HG03280 (cell line): ENCODE data around the gene PTPRR.

Source experiments
- ATAC-seq: cut with Tn5 transposase; IDR thresholded peaks from one replicate; pipeline ENCODE4 v1.9.1; 2021; ENCODE audit warnings: mild to moderate bottlenecking, moderate library complexity; ENCODE audit not compliant: unreplicated experiment

Gene PTPRR

DNA sequence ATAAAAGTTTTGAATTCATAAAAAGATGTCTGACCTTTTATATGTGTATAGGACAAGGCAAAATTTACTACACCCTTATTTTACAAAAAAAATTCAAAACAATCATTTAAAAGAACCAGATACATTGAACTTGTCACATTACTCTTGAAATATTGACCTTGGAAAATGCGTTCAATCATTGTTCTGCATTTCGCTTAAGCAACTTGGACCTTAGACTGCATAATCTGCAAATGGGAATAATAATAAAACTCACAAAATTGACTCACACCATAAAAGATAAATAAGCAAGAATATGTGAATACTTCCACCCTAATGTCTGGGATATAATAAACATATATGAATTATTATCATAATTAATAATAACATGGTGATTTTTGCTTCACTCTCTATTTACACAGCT is 213.9 kb downstream of the PTPRR start:
- no peak for ATAC-seq

DNA sequence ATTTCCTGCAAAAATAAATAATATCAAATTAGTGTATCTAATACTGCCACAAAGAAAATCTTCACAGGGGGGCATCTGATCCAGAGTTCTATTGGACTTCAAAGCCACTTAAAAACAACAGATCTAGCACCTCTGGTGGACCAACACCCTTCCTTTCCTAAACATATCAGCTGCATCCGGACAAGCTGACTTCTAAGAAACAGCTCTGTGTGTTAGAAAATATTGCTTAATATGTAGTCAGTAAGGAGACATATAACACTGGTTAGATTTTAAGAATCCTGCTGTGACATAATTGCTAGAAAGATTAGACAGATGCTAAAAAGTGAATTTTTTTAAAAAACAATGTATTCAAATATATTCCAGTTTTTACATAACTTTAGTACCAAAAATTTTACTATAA is 222.2 kb downstream of the PTPRR start:
- ATAC-seq = no peak

DNA sequence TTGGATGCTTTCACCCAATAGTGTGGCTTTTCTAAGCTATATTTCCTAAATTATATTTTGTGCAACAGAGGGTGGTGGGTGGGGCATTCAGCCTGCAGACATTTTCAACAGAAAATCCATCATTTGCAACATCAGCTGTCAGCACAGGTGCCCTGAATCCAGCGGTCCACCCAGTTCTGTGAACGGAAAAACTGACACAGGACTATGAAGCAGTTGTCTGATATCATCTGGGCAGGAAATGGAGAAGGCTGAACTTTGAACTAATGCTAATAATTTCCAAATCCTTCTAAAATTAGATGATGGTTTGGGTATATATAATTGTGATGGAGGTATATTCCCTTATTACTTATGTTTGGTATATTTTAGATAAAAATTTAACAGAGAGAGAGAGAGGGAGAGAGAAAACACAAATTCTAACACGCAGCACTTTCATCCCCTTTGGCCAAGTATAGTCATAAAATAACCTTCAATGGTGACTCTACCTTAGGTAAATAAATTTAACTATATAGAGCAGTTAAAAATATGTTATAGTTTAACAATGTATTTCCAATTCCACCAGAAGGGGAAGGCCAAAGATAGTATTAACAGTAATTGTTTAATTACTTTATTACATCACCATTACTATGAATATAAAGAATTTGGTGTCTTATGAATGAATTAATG is 225.0 kb downstream of the PTPRR start:
- no peak for ATAC-seq

DNA sequence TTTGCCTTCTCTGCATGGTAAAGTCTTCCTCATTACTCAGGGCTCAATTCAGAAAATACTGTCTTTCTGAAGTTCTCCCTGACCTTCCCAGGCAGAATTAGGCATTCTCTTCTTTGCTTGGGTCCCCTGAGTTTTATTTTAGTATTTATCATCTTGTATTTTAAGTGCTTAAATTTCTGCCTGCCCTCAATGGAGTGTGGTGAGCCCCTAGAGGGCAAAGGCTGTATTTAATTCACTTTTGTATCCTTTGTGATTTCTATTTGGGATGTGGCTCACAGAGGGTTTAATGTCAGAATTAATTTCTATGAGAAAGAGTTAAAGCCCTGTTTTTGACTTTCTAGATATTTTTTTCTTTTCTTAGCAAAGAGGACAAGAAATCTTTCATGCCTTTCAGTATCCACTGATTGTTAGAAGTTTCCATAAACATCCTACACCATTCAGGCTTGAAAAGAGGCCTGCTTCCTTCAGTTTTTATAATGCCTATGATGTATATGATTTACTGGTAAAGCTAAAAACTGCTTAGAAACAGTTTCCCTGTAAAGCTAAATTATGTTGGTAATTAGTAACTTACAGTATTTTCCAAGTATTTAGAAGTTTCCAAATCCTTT is 227.8 kb downstream of the PTPRR start:
- no peak for ATAC-seq

DNA sequence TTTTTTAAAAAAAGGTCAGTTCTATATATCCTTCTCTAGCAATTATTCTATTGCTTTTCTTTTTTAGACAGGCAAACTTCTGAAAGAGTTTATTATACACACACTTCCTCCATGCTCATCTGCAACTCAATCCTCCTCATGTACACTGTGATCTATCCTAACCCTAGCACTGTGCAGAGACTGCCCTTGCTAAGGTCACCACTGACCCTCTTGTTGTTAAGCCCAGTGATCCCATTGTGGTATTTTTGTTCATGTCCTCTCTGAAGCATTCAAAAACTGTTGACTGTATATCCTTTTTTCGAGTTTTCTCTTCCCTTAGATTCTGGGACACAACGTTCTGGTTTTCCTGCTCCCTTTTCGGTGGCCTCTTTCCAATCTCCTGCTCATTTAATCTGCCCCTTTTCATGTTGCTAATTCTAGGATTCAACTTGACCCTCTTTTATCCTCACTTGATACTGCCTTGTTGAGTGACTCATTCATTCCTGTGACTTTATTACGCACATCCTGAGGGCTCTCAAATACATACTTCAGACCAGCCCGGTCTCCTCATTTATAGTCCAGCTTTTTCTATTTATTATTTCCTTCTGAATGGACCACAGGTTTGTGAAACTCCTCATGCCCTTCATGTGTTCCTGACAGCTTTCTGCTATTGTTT is 229.4 kb downstream of the PTPRR start:
- no peak for ATAC-seq

DNA sequence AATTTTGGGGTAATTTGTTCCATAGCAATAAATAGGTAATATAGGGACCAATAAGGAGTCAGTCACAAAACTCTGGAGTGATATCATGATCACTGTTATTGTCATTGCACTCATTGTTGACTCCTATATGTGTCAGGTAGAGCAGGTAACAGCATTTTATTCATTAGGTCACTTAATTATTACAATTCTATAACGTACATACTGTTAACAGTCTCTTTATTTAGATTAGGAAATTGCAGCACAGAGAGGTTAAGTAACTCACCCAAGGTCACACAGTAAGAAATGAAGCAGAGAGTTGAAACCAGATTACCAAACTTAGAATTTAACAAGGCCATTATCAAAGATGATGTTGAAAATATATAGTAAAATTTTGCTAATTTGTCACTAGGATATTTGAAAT is 233.6 kb downstream of the PTPRR start:
- ATAC-seq = no peak

DNA sequence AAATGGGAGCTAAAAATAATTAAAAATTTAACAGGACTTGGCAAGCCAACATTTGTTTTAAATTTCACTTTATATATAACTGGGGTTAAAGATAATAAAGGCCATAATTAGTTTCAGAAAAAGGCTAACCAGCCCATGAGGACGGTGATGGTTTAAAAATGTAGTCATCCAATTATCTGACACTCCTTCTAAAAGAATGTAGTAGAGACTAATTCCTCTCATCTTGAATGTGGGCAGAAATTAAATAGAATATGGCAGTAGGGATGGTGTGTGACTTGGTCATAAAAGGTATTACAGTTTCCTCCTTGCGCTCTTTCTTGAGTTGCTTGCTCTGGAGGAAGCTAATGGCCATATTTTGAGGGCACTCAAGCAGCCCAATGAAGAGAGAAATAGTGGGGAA is 234.2 kb downstream of the PTPRR start:
- no peak for ATAC-seq

DNA sequence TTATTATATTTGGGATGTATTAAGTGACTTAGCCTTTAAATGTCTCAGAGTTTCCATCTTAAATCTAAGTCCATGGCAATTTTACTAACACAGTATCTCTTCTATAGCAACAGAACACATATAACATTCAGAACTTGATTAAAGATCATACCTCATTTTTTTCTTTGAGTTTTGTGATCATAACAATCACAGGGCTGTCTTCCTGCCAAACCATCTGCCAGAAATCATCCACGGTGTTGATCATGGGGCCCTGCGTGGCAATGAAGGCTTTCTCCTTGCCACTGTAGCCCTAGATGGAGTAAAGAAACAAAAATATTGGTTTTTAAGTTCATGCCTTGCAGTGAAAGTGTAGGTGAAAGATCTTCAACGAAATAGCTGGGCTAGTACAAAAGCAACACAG is 236.6 kb downstream of the PTPRR start:
- no peak for ATAC-seq

DNA sequence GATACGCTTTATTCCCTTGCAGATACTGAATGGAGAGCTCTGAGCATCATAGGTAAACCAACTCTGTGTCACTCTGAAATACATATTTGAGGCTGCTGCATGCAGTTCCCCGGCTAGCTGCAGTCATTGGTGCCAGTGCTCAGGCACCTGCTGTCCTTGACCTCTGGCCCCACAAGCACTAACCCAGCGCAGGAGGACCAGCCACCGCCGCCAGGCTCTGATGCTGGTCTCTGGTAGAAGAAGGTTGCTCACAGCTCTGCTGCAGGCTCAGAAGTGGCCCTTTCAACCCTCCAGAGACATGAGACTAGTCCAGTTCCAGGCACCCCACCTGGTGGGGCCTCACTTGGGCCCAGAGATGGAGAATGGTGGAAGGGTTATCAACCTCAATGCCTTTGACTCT is 248.8 kb downstream of the PTPRR start:
- ATAC-seq = no peak

DNA sequence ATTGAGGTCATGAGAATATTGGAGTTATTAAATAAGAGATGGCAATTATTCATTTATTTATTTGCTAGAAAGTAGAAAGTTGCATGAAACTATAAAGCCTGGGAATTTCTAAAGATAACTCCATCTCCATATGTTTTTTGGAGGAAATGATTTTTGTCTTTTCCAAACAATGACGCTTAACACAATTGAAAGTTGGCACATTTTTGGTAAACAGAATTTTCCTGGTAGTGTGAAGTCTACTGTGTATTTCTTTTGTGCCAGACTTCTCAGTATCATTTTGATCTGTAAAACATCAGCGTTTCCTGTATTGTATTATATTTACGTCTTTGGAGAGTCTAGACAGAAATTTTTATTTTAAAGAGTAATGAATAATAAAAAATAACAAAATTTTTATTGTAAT is 249.6 kb downstream of the PTPRR start:
- ATAC-seq = no peak

DNA sequence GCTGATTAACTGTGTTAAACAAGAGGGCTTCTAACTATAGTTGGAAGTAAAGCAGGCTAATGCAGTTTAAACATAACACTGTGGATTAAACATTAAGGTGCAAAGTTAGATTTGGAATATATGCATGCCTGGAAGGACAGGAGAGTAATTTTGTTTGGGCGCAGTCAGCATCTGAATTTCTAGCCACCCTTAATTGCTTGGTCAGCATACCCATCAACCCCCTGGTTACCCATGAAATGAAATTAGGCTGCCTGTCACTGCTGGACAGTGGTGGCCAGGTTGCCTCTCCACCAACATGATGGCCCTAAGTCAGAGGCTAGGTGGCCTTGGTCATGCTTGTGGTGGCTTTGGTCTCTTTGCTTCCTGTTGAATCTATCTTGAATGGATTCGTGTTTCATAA is 253.3 kb downstream of the PTPRR start:
- ATAC-seq = no peak

DNA sequence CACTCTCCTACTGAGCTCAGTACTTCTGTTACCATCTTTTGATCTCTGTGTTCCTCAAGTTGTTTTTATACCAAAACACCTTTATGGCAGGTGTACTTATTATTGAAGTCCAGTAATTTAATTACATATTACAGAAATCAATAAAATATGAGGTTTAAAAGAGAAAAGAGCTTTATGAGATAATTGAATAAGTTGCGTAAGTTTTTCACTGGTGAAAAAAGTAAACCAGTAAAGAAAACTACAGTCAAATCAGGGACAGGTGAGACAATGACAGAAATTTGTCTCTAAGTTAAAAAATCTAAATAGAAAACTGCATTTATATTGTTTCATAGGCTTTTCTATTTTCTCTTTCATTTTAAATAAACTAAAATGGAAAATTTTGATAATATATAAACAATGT is 254.2 kb downstream of the PTPRR start:
- no peak for ATAC-seq

DNA sequence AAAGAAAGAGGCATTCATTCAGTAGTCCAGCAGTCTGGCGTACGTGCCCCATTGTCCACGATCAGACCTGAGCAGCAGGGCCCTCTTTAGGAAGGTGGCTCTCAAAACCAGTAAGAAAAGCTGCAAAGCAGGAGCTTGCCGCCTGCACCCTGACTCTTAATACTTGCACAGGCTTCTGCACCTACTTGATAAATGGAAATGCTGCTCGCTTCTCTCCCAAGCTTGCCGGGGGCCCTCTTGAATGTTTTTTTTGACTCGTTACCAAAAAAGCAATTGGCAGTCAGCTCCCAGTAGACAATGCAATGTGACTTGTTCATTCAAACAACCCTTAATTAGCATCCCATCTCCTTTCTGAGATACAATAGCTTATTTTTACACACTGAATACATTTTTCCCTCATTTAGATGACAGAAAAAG is 256.1 kb downstream of the PTPRR start:
- ATAC-seq = no peak

DNA sequence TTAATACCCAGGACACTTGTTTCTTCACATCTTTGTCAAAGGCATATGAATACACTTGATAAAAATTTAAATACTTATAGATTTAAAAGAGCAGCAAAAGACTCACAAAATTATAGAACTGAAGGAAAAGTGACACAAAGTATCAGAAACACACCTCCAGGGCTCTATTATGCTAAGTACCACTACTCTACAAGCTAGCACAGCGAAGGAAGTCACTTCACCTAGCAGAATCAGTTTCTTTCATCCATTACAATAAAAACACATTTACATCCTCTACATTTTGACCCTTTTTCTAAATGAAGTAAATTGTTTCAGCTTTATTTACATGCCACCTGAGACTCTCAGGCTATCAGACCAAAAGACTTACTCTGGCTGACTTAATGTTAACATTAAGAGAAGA is 256.7 kb downstream of the PTPRR start:
- no peak for ATAC-seq

DNA sequence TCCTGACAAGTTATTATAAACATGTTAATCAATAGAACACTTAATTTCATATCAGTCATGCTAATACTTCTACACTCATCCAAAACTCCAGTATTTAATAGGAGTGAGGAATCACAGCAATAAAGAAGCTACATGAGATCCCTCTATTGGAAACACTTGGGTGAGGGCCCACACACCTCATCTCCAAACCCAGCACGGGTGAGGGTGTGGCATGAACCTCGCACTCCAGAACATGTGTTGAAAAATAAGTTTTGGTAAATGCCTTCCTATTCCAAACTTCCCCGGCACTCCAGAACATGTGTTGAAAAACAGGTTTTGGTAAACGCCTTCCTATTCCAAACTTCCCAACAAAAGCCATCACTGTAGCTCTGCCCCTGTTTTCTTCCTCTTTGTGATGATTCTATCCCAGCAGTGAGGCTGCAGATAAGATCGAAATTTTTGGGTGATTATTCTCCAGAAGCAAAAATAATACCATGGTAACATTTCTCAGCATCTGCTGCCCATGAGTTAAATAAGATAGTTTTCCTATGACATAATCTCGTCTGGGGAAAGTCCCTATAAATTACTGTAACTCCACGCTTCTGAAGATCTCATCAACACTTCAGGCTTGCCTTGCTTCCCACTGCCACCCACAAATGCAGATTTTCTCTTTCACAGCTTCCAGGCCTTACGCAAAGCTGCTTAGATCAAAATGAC is 258.9 kb downstream of the PTPRR start:
- no peak for ATAC-seq

DNA sequence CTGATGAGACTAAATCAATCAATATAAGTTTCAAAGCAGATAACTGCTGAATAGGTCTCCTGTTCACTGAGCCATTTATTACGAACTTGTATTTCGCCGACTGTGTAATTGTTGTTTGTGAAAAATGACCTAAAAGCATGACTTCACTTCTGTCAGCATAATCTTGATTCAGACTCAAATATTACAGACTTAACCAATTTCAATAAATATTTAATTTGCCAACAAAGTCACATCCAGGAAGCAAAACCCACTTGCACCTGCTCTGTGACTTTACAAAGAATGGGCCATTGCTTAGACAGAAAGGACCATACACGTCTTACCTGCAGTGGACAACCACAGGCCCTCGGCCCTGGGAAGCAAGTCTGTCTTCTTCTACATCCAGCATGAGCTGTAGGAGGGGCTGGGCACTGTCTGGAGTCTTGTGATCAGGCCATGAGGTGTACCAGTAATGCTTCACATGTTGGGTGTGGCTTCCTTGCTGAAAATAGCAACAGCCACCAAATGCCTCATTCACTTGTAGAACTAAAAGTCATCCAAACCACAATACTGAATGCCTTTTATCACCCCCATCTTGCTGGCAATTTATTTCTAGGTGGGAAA is 259.8 kb downstream of the PTPRR start:
- no peak for ATAC-seq

DNA sequence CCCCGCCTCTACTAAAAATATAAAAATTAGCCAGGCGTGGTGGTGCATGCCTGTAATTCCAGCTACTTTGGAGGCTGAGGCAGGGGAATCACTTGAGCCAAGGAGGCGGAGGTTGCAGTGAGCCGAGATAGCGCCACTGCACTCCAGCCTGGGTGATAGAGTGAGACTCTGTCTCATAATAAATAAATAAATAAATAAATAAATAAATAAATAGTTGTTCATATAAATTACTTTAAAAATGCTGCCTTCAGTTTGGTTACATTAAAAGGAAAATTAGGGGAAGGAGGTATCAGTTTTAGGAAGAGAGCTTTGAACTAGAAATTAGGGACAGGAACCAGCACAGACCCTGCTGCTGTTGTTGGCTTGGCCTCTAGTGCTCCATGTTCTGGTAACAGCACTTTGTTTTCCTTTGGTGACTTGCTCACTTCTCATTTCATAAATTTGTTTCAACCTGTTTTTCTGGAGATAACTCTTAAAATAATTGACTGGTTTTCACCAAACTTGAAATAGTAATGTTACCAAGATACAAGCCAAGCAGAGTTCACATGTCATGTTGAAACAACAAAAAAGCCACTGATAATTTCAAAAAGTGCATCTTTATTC is 260.4 kb downstream of the PTPRR start:
- no peak for ATAC-seq

DNA sequence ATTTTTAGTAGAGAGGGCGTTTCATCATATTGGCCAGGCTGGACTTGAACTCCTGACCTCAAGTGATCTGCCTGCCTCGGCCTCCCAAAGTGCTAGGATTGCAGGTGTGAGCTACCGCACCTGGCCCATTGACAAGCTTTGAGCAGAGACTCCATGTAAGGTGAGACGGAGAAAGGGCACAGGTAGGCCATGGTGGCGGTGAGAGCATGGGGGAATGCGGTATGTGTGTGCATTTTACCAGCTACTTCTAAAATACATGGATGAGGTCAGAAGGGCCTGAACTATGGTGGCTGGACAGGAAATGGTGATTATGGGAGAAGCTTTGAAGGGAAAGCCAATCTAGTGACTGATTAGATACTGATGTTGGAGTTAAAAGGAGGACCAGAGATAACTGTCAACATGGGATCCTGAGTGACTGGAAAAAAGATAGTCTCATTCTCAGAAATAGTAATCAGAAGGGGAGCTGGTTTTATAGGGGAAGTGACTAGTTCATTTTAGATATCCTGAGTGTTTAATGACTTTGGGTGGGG is 261.4 kb downstream of the PTPRR start:
- ATAC-seq = no peak

DNA sequence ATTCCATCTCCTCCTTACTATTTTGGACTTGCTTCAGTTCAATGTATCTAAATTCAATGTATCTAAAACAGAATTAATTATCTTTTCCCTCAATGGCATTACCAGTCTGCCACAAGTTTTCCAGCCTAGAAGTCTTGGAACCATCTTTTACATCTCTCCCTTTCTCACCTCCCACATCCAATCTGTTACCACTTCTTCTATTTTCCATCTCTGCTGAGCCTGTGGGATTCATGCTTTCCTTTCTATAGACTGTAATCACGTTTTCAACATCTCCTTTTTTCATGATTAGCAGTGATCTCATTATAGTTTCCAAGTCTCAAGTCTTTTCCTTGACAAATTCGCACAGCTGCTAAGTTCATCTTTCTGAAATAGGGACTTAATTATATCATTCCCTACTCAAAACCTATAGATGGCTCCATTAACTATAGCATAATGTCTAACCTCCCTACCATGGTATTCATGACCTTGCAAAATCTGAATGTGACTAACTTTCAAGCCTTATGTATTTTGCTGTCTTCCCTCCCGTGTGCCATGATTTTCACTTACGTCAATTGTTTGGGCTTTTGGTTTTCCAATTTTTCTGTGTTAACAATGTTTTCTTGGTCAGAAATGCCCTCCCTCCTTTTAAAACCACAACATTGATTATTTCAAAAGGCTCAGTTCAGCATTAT is 262.8 kb downstream of the PTPRR start:
- ATAC-seq = no peak

DNA sequence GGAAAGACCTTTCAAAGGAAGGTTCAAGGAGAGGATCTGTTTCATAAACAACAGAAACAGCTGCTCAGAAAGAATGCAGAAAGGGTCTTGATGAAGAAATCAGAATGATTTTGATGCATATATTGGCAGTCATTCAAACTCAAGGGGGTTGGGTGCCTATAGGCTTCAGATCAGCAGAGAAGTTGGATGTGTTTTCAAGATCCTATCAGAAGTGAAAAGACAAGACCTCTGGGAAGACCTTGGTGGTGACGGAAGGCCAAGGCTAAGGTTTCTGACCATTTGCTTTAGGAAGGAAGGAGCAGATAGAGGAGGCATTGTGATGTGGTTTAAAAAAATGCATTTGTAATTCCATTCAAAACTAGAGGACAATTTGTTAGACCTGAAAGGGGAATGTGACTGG is 268.1 kb downstream of the PTPRR start:
- no peak for ATAC-seq
